ENCODE measurements around the gene TNFSF13B.
"Not testable (repeated sequence)": the region's sequence is repeated elsewhere in the genome, so short reads cannot be mapped to it uniquely, and the experiment has no call there.

TNFSF13B gene

DNA sequence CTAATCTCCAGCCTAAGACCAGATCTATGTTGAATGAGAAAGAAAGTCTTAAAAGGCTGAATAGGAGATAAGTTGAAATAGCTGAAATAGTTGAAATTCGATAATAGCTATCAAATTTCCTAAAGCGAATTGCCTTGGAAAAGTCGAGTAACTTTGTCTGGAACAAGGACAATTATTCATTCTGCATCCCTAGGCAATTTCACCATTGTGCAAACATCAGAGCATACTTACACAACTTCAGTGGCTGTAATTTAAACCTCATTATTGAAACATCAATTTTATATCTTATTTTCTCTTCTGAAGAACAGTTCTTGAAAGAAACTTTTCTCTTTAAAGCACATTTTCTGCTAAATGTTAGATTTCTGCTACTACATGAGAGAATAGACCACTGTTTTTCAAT lies 13.6 kb downstream of the TNFSF13B start:
- no peak for FAIRE-seq

DNA sequence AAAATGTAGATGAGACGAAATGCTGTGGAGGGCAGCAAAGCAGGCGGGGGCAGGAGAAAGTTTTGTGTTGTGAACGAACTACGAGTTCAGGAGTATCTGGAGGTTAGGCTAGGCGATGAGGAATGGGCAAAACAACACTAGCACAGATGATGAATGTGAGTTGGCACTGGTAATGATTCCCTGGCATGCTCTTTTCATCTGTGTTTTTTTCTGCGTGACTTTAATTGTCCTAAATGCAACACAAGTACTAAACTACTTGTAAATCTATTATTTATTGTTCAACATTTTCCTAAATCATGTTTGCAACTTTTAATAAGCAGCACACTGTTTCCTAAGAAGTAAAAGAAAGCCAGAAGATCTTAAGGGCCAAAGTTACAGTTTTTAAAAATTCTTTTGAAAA lies 19.2 kb downstream of the TNFSF13B start:
- FAIRE-seq, result no peak

DNA sequence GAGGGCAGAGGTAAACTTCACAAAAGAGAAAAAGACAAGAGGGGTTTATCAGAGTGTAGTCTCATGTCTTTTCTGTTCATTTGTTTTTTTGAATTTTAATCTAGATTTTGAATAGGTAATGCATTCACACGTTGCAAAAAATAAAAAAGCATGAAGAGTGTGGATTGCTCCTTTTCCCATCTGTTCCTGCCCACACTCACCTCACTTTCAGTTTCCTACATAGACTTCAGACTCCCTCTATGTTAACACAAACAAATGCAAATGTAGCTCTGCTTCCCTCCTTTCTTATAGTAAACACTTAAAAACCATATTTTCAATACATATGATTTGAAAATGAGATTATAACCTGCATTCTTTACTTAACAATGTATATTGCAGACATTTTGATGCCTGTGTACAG lies 20.3 kb downstream of the TNFSF13B start:
- FAIRE-seq, result no peak

DNA sequence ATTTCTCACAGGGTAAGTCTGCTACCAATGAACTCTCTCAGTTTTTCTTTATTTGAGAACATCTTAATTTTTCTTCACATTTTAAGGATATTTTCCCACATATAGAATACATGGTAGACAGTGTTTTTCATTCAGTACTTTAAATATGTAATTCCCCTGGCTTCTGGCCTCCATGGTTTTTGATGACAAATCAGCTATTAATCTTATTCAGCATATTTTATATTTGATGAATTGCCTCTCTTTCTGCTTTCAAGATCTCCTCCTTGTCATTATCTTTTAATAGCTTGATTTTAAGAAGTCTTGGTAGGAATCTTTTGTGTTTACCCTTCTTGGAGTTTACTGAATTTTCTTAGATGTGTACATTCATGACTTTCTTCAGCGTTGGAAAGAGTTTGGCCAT lies 27.6 kb downstream of the TNFSF13B start:
- no peak for FAIRE-seq

DNA sequence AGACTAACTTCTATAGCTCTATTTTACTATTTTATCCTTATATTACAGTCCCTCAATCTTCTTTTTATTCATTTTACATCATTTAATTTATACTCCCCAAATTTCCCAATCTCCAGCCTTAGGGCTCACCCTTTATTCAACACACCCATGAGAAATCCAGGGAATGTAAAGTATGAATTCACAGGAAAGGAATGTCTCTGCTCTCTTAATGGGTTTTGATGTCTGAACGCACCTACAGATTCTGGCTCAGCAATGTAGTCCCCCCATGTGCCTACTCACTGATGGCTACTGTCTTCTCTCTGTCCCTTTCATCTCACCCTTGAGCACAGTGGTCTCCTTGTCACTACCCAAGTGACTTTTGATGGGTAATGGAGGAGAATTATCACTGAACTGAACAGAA lies 32.8 kb downstream of the TNFSF13B start:
- no peak for FAIRE-seq

DNA sequence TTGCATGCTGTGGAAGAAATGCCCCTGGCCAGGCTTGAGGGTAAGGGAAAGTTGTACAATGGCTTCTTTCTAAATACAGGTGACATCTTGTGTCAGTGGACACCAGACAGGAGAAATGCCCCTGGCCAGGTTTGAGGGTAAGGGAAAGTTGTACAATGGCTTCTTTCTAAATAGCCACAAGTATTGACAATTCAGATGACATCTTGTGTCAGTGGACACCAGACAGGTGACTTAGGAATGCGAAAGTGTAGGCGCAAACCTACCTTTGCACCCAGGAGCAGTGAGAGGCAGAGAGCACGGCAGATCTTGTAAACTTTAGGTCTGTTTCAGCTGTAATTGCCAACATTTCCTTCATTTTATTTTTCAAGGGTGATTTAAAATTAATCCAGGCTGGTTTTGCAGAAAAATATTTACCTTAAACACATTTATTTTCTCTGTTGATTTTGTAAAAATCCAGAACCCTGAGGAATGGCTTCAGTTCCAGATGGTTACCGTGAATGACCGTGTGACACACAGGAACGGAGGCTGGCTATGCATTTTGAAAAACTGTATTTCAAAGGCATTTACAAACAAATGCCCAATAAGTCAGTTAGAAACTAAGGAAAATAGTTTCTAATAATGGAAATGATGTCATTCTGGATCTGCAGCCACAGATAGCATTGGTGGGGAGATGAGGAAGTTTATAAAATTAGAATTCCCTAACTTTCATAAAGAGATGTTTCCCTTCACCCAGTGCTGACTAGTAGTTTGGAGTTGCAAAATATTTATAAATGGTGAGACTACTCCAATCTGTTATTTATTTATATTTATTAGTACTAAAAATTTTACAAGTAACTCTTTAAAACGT lies 34.9 kb downstream of the TNFSF13B start:
- no peak for FAIRE-seq

DNA sequence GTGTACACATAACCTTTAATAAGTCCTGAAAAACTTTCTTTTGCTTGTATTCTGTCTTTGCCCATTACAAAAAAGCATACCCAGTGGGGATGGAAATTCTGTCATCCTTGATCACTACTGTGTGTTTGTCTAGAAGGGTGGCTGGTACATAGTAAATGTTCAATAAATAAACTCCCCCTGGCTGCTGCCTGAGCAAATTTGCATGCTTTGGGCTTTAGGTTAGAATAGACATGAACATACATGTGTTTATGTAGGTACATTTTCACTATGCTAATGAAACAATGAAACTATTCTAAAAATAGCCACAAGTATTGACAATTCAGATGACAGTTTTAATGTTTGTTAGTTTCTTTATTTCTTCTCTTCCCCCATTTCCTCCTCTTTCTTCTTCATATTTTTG lies 36.1 kb downstream of the TNFSF13B start:
- FAIRE-seq, result no peak

DNA sequence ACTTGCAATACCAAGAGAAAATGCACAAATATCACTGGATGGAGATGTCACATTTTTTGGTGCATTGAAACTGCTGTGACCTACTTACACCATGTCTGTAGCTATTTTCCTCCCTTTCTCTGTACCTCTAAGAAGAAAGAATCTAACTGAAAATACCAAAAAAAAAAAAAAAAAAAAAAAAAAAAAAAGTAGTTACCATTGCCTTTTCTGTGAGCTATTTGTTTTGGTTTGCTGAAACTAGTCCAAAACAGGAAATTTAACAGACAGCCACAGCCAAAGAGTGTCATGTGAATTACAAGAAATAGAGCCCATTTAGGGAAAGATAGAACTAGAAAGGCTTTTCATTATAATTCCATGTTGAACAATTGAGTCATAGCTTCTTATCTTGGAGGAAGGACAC lies 37.3 kb downstream of the TNFSF13B start:
- FAIRE-seq, result peak; percentile 21

DNA sequence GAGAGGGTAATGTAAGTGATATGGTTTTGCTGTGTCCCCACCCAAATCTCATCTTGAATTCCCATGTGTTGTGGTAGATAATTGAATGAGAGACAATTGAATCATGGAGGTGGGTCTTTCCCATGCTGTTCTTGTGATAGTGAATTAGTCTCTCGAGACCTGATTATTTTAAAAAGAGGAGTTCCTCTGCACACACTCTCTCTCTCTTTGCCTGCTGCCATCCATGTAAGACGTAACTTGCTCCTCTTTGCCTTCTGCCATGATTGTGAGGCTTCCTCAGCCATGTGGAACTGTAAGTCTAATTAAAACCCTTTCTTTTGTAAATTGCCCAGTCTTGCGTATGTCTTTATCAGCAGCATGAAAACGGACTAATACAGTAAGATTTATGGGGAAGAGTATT lies 42.1 kb downstream of the TNFSF13B start:
- not testable (repeated sequence) for FAIRE-seq

DNA sequence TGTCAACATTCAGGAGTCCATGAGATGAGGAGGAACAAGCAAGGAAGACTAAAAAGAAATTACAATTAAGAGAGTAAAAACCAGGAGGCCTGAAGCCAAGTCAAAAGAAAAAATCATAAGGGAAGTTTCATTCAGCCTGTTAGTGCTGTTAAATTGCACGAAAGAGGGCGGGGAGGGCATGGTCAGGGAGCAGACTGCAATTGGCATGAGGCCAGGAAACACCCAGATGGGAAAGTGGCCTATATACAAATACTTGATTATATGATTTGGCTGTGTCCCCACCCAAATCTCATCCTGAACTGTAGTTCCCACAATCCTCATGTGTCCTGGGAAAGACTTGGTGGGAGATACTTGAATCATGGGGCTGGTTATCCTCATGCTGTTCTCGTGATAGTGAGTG lies 43.9 kb downstream of the TNFSF13B start:
- no peak for FAIRE-seq

DNA sequence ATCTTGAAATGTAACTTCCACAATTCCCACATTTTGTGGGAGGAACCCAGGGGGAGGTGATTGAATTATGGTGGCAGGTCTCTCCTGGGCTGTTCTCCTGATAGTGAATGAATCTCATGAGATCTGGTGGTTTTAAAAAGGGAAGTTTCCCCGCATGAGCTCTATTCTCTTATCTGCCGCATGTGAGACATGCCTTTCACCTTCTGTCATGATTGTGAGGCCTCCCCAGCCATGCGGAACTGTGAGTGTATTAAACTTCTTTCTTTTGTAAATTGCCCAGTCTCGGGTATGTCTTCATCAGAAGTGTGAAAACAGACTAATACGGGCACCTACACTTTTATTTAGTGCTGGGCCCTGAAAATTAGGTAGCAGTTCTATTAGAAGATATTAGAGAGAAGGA lies 45.8 kb downstream of the TNFSF13B start:
- no peak for FAIRE-seq

DNA sequence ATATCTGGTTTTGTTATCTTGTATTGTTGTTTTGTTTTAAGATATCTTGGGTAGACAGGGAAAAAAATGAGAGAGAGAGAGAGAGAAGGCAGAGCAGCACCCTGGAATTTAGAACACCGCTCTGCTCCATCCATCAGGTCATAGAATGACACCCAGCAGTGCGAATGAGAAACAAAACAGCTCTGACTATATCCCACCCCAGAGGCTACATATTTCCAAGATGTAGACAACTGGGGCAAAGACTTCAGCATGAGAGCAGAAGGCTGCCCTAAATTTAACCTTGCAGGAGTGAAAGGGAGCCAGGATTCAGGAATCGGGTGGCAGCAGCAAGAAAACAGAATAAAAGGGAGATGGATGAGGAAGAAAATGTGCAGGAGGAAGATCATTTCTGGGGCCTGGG lies 46.5 kb downstream of the TNFSF13B start:
- FAIRE-seq, result no peak

DNA sequence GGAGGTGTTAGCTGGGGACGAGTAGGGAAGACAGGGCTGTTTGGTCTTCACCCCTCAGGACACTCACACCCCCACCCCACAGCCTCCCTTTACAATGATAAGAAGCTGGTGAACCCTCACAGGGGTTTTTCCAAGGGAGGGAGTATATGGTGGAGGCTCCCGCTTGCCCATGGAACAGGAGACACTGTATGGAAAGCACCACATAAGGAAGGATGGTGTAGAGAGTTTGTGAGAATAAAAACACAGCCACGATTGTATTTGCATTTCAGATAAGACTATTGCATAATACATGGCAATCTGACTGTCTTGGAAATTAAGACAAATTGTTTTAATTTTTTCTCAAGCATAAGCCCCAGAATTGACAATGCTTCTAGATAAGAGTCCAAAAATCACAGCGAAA lies 46.9 kb downstream of the TNFSF13B start:
- FAIRE-seq, result no peak

DNA sequence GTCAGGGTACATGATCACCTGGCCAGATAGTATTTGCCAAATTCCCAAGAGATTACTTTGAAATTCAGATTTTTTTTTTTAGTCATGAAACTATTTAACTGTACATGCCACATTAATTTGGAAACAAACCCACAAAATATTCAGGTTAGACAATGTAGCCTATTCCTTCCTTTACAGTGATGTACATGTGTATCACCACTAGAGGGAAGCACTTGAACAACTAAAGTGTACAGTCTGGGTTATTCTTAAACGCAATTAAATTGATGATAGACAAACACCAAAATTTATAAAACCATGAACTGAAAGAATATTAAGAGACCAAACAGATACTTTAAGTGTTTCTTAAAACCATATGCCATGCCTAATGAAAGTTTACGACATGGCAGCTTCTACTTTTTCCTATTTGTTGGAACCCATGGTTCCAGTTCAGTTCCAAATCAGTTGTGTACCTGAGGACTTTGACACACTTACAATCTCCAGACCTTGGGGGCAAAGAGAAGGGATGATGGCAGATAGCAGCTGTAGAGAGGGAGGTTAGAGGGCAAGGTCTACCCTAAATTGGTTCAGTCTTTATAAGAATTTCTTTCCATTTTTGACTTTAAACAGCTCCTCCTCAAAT lies 52.8 kb downstream of the TNFSF13B start:
- FAIRE-seq, result peak; percentile 91

DNA sequence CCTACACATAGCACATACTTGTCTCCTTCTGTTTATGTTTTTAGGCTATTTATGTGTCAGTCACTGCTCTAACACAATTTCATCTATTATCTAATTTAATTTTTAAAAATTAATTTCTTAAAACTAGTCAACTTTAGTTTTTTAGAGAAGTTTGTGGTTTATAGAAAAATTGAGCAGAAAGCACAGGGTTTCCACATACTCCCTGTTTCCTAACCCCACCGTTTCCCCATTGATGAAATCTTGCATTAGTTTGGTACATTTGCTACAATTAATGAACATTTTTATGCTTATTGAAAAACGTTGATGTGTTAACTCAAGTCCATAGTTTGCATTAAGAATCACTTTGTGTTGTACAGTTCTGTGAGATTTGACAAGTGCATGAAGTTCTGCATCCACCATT lies 53.5 kb downstream of the TNFSF13B start:
- FAIRE-seq, result no peak

DNA sequence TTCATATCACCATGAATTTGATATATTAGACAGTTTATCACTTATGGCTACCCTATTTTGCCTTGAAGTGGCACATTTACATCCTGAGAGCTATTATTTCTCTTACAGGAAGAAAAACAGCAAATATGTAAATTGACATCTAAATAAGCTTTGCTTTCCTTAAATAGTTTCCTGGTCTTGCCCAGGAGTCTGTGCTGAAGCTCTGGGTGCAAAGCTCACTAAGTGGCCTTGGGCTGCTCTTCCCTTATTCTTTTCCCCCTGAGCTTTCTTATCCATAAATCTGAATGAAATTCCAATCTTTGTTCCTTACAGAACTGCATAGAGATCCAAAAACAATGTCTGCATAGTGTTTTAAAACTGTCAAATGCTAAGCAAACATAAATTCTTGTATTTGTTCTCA lies 56.3 kb downstream of the TNFSF13B start:
- FAIRE-seq, result no peak

DNA sequence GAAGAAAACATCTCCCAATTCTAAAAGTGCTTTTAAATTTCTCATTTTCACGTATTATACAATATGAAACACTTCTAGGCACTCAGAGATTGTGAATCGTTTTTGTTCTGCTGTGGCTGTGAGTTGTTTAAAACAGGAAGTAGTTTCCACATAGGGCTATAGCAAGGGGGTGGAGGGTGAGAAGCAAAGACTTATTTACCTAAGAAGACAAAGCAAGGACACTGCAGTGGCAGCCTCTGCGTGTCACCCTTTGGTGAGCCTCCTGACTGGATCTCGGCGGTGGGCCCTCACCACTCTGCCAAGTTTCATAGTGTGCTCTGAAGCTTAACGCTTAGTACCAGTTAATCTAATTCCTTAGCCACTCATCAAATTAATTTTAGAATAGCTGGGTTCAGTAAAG lies 56.8 kb downstream of the TNFSF13B start:
- FAIRE-seq, result no peak

DNA sequence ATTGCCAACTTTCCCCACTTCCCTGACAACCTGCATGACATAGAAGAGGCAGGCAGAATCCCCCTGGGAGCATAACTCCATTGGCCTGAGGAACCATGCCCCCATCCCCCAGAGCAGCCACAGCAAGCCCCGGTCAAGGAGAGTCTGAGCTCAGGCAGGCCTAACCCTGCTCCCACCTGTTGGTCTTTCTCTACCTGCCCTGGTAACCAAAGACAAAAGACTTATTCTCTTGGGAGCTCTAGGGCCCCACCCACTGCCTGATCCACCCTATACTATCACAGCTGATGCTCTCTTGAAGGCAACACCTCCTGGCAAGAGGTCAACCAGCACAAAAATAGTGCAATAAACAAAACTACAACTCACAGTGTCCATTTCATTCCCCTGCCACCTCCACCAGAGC lies 59.3 kb downstream of the TNFSF13B start:
- FAIRE-seq, result no peak

DNA sequence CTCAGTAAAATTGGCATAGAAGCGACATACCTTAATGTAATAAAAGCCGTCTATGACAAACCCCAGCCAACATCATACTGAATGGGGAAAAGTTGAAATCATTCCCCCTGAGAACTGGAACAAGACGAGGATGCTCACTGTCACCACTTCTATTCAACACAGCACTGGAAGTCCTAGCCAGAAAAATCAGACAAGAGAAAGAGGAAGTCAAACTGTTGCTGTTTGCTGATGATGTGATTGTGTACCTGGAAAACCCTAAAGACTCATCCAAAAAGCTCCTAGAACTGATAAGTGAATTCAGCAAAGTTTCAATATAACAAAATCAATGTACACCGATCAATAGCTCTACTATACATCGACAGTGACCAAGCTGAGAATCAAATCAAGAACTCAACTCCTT lies 63.3 kb downstream of the TNFSF13B start:
- no peak for FAIRE-seq

DNA sequence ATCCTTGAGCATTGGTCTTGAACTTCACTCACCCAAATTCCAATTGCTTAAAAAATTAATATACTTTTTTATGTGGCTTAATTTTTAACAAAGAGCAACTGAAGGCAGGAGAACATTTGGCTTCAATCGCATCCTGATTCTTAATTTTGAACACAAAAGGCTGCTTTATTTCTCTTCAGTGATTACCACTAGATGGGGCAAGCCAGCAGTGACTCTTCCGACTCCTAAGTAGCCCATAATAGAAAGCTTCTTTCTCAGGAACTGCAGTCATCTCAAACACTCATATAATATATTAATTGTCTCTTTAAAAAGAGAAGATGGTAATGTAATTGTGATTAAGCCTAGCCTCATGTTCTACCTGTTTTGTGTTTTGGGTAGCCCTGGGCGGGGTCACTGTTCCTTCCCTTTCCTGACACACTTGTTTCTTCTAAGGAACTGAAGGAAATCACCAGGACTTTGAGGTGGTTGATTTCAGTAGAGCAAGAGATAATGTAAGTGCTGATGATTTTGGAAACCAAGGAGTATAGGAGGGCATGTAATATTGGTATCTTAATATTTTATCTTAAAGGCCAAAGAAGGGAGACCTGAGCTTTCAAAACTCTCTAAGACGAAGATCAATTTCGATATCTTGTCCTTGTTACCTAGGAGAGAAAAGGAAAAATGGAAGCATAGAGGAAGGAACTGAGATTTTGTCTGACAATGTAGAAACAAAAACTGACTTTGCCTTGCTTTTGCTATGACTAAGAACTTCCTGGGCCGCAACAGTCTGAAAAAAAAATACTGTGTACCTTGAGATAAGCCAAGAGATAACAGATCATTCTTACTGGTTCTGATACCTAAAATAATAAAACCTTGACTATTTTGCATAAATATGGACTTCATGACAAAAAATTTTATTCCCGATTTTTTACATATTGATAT lies 73.1 kb downstream of the TNFSF13B start:
- FAIRE-seq, result peak; percentile 73

DNA sequence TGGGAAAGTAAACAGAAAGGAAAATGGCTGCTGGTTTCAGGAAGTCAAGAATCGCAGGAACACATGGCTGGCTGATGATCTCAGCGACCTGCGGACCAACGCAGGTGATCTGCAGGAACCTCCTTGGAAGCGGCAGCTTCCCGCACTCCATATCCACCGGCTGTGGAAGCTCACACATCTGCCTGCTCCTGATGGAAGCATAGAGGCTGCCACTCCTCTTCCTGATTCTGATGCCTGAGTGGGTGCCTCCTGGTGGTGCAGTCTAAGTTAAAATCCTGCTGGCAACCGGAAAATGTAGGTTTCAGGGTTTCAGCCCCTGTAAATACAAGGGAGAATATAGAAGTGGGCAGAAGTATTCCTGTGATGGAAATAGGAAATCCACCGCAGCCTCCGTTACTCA lies 75.5 kb downstream of the TNFSF13B start:
- FAIRE-seq, result no peak

DNA sequence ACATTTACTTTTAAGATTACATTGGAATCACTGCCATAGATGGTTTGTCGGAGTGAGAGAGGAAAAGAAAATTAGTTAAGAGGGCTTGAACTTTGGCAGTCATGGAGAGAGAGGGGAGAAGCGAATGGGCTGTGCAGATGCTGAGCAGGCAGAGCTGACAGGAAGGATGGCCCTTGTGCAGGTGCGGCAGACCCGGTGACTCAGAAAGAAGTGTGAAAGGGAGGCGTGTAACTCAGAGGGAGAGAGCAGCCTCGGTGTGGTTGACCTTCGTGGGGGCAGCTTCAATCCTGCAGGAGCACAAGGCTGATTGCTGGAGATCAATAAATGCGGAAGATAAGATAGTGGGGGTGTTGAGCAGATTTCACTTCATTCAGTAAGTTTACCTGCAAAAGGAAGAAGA lies 76.9 kb downstream of the TNFSF13B start:
- no peak for FAIRE-seq

DNA sequence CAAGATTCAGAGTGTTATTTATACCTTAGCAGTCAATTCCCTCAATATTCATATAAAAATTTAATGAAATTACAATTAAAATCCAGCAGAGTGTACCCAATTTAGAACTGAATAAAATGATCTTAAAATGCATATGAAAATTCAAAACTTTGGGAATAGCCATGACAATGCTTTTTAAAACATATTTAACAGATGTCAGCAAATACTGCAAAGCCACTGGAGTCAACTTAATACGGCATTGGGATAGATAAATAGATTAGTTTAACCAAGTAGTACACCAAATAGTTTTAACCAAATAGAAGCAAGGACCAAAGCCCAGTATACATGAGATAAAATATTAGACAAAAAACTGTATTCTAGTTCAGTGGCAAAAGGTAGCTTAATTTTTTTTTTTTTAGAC lies 79.8 kb downstream of the TNFSF13B start:
- no peak for FAIRE-seq

DNA sequence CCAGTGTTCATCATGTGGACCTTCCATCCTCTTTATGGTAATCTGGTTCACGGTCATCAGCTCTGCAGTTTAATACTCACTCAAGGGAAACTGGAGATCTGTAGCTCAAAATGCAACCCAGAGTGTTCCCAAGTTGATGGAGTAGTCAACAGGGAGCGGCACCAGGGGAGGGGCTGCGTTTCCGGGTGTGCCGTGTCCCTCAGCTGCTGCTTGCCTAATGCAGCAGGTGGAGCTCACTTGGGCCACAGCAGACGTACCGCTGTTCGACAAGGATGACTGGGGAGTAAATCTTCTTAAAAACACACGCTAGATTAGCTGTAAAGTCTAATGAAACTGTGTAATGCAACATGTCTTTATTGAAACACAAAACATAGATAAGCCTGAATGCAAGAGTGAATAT lies 81.1 kb downstream of the TNFSF13B start:
- FAIRE-seq, result no peak
